Caco-2 (cell line): ENCODE results near the gene MIPEP. TPM values are rescaled to one million over a fixed set of nuclear protein-coding genes. Genes with fewer than 3 reads are reported as not detected.

Experiments used
- BruUV-seq: library from RNA; stranded (reverse); fragments of 400-500 nt; replicated peaks from 2 replicates; lab custom pipeline; 2021; lab: Mats Ljungman, UMichigan
- CTCF ChIA-PET: fragments of 300-600 bp; sonication (Branson Sonifier 250); formaldehyde crosslinking; loops from one replicate; lab custom pipeline; 2022; ENCODE audit warnings: antibody characterized with exemption; lab: Charles Lee
- POLR2A ChIA-PET: fragments of 300-600 bp; sonication (Branson Sonifier 250); formaldehyde crosslinking; loops from one replicate; lab custom pipeline; 2022; ENCODE audit warnings: antibody characterized with exemption; lab: Charles Lee
- DNase-seq, 2 experiments: peaks; one replicate each; pipeline versions ENCODE4 v3.0.0 to v3.0.0-alpha.2; 2020 to 2022
- H3K27me3 ChIP-seq: replicated peaks from 2 replicates; pipeline ENCODE4 v1.6.0; 2011; ENCODE audit warnings: low read length; ENCODE audit not compliant: control insufficient read depth, insufficient read depth
- H3K36me3 ChIP-seq: 2 replicates; pipeline ENCODE4 v1.5.1; 2011; ENCODE audit warnings: low read length; ENCODE audit not compliant: control insufficient read depth, insufficient read depth
- H3K4me1 ChIP-seq: fragments of 250-450 bp; sonication (Bioruptor Pico); 2 replicates; pipeline ENCODE4 v1.5.1; 2020; ENCODE audit warnings: mild to moderate bottlenecking
- H3K4me3 ChIP-seq: 2 replicates; pipeline ENCODE4 v1.5.1; 2011; ENCODE audit warnings: low read depth, mild to moderate bottlenecking, control low read depth, low read length
- H3K9me3 ChIP-seq: fragments of 250-450 bp; sonication (Bioruptor Pico); 2 replicates; pipeline ENCODE4 v1.5.1; 2020; ENCODE audit warnings: mild to moderate bottlenecking, moderate library complexity
- H3K27ac Mint-ChIP-seq: one replicate; pipeline ENCODE4 v1.8.0; 2022; ENCODE audit warnings: mixed read lengths; ENCODE audit not compliant: unreplicated experiment
- H3K27me3 Mint-ChIP-seq: one replicate; pipeline ENCODE4 v1.8.0; 2022; ENCODE audit warnings: mixed read lengths; ENCODE audit not compliant: insufficient read depth, unreplicated experiment
- H3K36me3 Mint-ChIP-seq: one replicate; pipeline ENCODE4 v1.8.0; 2022; ENCODE audit warnings: mild to moderate bottlenecking, mixed read lengths; ENCODE audit not compliant: insufficient read depth, unreplicated experiment
- H3K4me1 Mint-ChIP-seq: one replicate; pipeline ENCODE4 v1.8.0; 2022; ENCODE audit warnings: low read depth, mixed read lengths; ENCODE audit not compliant: unreplicated experiment
- H3K4me3 Mint-ChIP-seq: one replicate; pipeline ENCODE4 v1.8.0; 2022; ENCODE audit warnings: mild to moderate bottlenecking, moderate library complexity, mixed read lengths; ENCODE audit not compliant: unreplicated experiment
- H3K9me3 Mint-ChIP-seq: one replicate; pipeline ENCODE4 v1.8.0; 2022; ENCODE audit warnings: mixed read lengths; ENCODE audit not compliant: unreplicated experiment
- CTCF ChIP-seq, 2 experiments: fragments of 200-600 bp in 1 of 2; IDR thresholded peaks; 1 replicate in 1 of 2; 2 replicates in 1 of 2; pipeline versions ENCODE4 v1.5.1 to v1.8.0; 2011 to 2022; ENCODE audit warnings: antibody characterized with exemption in 1 of 2, control low read depth in 1 of 2, inconsistent platforms in 1 of 2, low read depth in 1 of 2, low read length in 1 of 2, mild to moderate bottlenecking in 1 of 2, moderate library complexity in 1 of 2; ENCODE audit not compliant: insufficient read depth in 1 of 2, severe bottlenecking in 1 of 2, unreplicated experiment in 1 of 2
- intact Hi-C: fragments of 100-400 bp; cut with micrococcal nuclease; formaldehyde crosslinking; loops from one replicate; pipeline ENCODE4 v1.10.0; 2022; ENCODE audit not compliant: unreplicated experiment
- total RNA-seq: library from RNA; stranded (reverse); gene quantifications from 2 replicates; pipeline ENCODE4 v1.2.3, GENCODE V29; 2022

The MIPEP gene
- total RNA-seq, 1 experiment from 2014 or later, result 40.6 TPM

- intact Hi-C loops, result no loop called here
- no peaks in the 10 kb centered on the region for H3K36me3 Mint-ChIP-seq
- Histone ChIP-seq H3K4me1 (peaks cover 7% of the 10 kb centered on the region), H3K9me3 (no peaks in the 10 kb centered on the region), H3K36me3 (no peaks in the 10 kb centered on the region), H3K27me3 (no peaks in the 10 kb centered on the region), H3K4me3 (no peak overlapping the region)
- ChIA-PET CTCF (no interaction called here), POLR2A (no interaction called here)
- peaks cover 7% of the 10 kb centered on the region for H3K4me1 Mint-ChIP-seq
- TF ChIP-seq CTCF (IDR thresholded peaks at IDR 0.05; ENCODE audit: insufficient read depth in 1 of 2, low read depth in 1 of 2, low read length in 1 of 2, severe bottlenecking in 1 of 2, unreplicated experiment in 1 of 2), result no peak
- no peak for DNase-seq
- H3K27ac Mint-ChIP-seq, result no peak overlapping the region
- H3K9me3 Mint-ChIP-seq, result no peaks in the 10 kb centered on the region
- BruUV-seq, result no TSS peak
- no peak overlapping the region for H3K4me3 Mint-ChIP-seq
- H3K27me3 Mint-ChIP-seq, result no peaks in the 10 kb centered on the region
Observed at GRCh38 chr13:23903906-23904280, 14.7 kb upstream of the MIPEP start.

- peaks cover 7% of the 10 kb centered on the region for H3K4me1 Mint-ChIP-seq
- Histone ChIP-seq H3K4me1 (peaks cover 7% of the 10 kb centered on the region), H3K9me3 (no peaks in the 10 kb centered on the region), H3K27me3 (no peaks in the 10 kb centered on the region), H3K4me3 (no peak overlapping the region), H3K36me3 (no peaks in the 10 kb centered on the region)
- H3K27ac Mint-ChIP-seq, result no peak overlapping the region
- no TSS peak for BruUV-seq
- intact Hi-C loops, result no loop called here
- TF ChIP-seq CTCF (IDR thresholded peaks at IDR 0.05; ENCODE audit: insufficient read depth in 1 of 2, low read depth in 1 of 2, low read length in 1 of 2, severe bottlenecking in 1 of 2, unreplicated experiment in 1 of 2), result no peak
- H3K27me3 Mint-ChIP-seq, result no peaks in the 10 kb centered on the region
- no peak overlapping the region for H3K4me3 Mint-ChIP-seq
- no peaks in the 10 kb centered on the region for H3K36me3 Mint-ChIP-seq
- no peaks in the 10 kb centered on the region for H3K9me3 Mint-ChIP-seq
- ChIA-PET POLR2A (no interaction called here), CTCF (no interaction called here)
- no peak for DNase-seq
Observed at GRCh38 chr13:23902975-23903905, 14.0 kb upstream of the MIPEP start.

- Mint-ChIP-seq H3K4me3 (no peak overlapping the region), H3K36me3 (no peaks in the 10 kb centered on the region), H3K27ac (no peak overlapping the region), H3K9me3 (no peaks in the 10 kb centered on the region), H3K27me3 (no peaks in the 10 kb centered on the region), H3K4me1 (peaks cover 7% of the 10 kb centered on the region)
- Histone ChIP-seq H3K9me3 (no peaks in the 10 kb centered on the region), H3K36me3 (no peaks in the 10 kb centered on the region), H3K27me3 (no peaks in the 10 kb centered on the region), H3K4me1 (peaks cover 7% of the 10 kb centered on the region), H3K4me3 (no peak overlapping the region)
- no peak for DNase-seq
- no TSS peak for BruUV-seq
- no peak for TF ChIP-seq CTCF (IDR thresholded peaks at IDR 0.05; ENCODE audit: insufficient read depth in 1 of 2, low read depth in 1 of 2, low read length in 1 of 2, severe bottlenecking in 1 of 2, unreplicated experiment in 1 of 2)
- ChIA-PET POLR2A (no interaction called here), CTCF (no interaction called here)
- intact Hi-C loops, result no loop called here
Observed at GRCh38 chr13:23901365-23901764, 12.2 kb upstream of the MIPEP start.
